HG03521 (cell line): ENCODE results near the gene TMEM119.

Experiments
- ATAC-seq: cut with Tn5 transposase; IDR thresholded peaks from one replicate; pipeline ENCODE4 v1.9.1; 2021; ENCODE audit warnings: mild to moderate bottlenecking, moderate library complexity; ENCODE audit not compliant: unreplicated experiment

The TMEM119 gene, protein sequence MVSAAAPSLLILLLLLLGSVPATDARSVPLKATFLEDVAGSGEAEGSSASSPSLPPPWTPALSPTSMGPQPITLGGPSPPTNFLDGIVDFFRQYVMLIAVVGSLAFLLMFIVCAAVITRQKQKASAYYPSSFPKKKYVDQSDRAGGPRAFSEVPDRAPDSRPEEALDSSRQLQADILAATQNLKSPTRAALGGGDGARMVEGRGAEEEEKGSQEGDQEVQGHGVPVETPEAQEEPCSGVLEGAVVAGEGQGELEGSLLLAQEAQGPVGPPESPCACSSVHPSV

DNA sequence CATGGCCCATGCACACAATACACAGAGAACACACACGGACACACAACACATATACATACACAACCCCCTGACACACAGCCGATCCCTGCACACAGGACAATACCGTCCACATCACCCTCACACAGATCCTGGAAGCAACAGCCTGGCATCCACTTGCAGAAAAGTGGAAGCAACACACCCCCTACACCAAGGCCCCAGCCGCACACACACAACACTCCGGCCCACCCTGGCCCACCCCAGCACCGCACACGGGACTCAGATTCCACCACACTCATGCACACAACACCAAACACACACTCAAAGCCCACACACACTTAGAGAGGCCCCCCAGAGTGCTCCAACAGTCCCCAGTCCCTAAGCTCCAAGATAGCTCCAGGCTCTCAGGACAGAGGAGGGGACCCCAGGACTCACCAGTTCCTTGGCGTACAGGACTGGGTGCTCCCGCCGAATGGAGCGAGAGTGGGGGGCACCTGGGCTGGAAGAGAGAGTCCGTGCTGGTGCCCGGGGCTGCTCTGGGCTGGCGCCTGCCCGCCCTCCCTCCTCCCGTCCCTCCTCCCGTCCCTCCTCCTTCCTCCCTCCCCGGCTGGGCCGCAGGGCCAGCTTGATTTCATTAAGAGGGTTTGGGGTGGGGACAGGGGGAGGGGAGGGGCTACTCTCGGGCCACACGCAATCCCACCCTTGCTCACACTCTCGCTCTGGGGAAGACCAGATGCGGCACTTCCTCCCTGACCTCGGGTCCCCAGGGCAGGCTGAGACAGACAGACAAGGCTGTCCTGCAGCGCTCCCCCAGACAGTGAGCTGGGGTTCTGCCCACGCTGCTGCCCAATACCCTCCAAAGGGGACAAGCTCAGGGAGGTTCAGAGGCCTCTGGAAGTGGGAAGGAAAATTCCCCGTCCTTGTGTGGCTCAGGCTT, at the start of gene TMEM119:
TMEM119 (minus strand) TSS at position 526 of the 913 bp plus-strand sequence. CDS start 5,701 bp downstream, outside the sequence.
- ATAC-seq = no peak

DNA sequence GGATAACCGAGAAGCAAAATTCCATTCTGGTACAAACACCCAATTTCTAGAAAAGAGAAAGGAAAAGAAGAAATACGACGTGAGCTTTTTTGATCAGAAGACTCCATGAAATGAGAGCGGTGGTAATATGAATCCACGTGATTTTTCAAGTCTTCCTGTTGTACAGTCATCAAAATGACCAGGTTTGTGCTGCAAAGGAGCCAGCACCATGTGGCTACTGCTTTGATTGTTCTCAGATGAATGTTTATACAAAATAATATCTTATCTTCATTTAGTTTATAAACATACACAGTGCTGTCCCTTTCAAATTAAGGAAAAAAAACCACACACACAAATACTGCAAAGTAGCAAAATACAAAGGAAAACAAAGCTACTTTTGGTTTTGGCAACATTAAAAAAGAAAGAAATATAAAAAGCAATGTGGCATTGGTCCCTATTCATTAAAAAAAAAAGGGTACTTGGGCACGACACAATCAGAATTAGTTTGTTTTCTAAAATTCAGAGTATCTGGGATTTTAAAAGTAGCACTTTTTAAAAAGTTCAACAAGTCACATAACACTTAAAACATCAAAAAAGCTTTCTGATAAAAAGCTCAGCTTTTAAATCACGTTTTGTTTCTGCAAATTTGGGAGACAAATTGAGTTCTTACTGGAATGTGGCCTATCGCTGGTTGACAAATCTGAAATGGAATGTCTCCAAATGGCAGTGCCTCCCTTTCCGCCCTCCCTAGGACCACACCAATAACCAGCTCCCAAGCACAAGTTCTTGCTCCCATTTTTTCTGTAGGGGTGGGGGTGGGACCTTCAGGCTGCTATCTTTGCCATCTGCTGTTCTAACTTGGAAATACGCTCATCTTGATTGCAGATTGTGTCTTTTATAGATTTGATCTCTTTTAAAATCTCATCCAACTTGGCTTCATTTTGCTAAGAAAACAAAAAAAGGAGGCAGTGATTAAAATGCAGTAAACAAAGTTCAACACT, 49.0 kb upstream of the TMEM119 start:
- ATAC-seq = no peak

DNA sequence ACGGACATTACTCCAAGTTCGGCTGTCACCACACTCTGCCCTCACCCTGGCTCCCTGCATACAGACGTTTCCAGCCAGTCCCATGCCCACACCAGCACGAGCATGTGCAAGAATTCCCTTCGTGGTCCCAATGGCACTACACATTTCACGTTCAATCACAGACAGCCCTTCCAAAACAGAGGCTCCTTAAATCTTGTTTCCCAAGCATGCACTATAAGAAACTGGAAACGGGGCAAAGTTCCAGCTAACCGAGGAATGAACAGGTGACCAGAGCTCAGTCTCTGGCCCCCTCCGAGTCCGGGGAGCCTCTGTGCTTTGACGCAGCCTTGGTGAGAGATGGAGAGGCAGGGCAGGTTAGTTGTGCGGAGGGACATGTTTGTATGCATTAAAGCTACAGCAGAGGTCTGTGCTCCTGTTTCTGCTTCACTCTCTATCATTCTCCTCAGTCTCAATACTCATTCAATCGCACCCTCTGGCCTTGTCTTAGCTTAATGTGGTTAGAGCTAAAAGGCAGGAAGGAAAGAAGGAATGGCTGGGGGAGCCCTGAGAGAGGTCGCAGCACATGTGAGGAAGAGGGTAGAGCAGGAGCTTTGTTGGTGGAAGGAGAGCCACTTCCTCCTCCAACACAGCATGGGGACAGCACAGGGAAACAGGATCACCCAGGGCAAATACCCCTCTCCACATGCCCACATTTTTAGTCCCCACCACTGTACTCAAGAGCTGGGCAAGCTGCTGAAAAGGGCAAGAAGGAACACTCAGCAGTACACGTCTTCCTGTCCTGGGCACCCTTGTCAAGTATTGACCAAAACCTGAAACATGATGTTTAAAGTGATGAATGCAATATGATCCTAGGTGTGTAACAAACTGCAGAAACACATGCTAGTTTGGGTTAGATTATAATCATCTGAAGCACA, 48.1 kb upstream of the TMEM119 start:
- ATAC-seq = no peak

DNA sequence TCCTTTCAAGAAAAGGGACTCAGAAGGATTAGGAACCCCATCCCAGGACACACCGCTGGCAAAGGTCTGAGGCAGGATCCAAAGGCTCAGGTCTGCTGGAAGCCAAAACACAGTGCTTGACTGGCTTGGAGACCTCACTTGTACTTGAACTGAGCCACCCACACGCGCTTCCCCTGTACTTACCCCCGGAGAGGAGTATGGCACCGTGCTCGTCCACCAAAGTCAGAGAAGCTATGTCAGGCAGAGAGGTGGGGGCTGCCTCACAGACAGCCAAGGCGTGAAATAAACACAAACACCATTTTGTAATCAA, 46.9 kb upstream of the TMEM119 start:
- ATAC-seq = no peak

DNA sequence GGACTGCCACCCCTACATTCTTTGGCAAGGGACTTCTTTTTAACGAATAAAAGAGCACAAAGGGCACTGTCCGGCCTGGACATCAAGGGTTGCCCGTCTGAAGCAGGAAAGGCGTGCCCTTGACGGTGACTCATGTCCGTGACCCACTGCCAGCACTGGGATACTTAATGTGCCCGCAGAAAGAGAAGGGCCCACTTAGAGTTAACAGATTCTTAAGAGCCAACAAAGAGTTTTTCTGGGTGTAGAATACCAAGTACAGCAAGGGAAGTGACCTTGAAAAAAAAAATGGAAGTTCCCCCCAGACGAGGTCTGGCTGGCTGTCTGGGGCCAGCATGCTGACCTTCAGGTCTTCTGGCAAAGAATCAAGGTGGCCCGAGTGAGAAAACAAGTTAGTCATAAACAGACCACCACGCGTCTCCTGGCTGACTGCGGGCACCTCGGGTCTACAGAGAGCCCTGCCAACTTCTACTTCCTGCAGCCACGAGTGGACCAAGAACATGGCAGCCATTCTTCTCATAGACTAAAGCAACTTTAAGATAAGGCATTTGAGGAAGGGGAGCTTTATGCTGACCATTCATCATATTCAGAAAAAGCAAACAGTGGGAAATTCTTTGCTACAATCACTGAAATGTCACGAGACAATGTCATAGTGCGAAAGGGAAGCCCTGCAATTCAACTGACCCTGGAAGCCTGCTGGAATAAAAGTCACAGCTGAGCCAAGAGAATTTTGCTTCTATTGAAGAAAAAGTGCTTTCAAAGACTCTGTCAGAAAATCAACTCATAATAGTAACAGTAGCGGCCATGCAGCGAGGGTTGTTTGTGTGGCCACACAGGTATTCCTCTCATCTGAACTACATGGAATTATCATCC, 46.3 kb upstream of the TMEM119 start:
- no peak for ATAC-seq

DNA sequence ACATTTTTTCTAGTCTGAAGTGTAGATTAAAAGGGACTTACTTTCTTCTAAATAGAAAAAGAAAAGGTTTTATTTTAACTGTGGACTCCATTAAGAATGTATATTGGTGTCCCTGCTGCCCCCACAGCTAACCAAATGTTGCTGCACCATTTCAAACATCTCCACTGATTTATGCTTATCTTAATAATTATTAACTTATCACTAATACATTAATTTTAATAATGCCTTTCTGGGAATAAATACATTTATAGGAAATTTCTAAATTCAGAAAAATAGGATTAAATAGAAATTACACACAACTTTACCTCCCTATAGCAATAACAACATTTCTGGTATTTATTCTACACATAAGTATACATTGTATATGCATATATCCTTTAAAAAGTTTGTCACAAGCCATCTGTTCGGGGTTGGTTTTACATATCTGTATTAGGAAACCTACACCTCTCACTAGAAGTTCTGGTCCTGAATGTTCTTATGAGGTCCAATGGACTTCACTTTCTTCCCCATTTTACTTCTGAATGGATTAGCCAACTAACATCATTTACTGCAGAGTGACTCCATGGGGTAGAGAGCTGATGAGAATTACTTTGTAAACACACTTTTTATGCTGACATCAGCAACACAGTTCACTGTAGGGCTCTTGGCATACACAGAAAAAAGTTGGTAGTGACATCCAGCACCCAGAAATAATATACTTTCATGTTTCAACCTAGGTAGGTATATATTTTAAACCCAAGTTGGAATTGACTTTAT, 45.2 kb upstream of the TMEM119 start:
- no peak for ATAC-seq

DNA sequence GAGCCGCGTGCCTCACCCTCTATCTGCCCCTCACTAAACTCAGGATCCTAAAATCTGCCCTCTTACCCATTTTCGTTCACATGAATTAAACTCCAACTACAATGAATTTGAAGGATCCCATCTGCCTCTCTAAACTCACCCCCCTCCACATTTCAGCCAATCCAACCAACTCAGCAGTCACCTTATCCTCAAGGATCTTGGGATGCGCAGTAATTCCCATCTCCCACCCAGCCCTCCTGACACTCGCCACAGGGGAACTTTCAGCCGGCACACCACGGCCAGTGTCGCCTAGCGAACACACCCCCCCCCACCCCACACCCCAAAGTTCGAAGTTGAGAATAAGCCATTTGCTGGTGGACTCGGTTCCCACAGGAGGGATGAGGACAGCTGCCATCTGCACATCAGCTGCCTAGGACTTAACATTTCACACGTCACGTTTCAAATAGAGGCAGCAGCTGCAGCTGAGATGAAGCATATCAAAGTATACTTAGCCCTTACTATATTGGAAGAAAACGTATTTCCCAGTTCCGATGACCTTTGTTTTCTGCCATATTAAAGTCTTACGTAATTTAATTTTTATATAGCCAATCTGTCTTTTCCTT, 44.5 kb upstream of the TMEM119 start:
- ATAC-seq = no peak

DNA sequence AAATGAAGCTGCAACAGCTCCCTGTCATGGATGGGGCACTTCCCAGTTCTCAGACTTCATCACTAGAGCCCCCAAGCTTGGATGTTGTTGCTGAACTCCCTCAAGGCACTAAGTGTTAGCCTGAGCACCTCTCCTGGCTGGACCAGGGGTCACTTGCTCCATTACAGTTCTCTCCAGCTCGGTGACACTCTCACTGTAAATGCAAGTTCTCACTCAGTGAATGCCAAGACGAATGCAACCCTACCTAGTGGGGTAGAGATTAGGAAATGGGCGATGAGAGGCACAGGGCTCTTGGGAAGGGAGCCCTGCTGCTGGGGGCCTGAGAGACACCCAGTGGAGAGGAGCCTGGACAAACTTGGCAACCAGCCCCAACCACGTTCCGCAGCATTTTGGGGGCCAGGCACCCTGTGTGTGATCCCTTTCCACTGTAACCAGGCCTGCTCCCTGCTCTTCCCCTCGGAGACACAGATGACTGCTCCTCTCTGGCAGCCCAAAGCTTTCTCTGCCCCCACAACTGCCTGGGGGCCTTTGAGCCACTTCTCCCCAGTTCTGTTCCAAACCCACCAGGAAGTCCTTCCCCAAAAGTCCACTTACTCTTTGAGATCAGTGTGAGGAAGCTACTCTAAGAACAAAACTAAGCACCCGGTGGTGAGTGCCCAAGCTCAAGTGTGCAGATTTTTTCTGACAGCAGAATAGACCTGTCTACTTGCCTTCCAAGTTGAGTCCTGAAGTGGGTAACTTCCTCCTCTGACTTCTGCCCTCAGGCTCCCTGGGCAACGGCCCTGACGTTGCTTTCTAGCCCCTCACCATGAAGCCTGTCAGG, 43.8 kb upstream of the TMEM119 start:
- no peak for ATAC-seq

DNA sequence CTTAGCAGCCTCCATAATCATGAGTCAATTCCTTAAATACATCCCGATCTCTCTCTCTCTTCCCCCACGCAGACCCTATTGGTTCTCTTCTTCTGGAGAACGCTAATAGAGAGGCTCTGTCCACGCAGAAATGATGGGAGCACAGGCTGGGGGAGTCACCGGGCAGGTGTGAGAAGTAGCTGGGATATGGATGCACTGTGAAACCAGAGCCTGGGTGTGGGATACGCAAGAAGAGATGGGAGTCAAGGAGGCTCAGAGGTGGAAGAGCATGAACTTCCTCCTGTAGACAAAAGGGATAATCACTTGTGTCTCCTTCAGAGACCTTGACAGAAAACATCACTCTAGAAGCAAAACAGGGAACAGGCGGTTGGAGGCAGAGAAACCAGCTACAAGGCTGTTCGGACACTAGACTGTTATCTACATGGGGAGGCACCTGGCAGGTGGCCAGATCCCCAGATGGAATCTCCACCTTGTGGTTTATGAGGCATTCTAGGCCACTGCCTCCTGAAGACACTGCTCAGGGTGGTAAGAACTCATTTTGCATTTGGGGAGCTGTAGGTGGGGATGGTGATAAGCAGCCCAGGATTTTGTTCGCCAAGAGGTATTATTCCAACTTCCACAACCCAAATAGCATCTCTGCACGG, 43.0 kb upstream of the TMEM119 start:
- no peak for ATAC-seq

DNA sequence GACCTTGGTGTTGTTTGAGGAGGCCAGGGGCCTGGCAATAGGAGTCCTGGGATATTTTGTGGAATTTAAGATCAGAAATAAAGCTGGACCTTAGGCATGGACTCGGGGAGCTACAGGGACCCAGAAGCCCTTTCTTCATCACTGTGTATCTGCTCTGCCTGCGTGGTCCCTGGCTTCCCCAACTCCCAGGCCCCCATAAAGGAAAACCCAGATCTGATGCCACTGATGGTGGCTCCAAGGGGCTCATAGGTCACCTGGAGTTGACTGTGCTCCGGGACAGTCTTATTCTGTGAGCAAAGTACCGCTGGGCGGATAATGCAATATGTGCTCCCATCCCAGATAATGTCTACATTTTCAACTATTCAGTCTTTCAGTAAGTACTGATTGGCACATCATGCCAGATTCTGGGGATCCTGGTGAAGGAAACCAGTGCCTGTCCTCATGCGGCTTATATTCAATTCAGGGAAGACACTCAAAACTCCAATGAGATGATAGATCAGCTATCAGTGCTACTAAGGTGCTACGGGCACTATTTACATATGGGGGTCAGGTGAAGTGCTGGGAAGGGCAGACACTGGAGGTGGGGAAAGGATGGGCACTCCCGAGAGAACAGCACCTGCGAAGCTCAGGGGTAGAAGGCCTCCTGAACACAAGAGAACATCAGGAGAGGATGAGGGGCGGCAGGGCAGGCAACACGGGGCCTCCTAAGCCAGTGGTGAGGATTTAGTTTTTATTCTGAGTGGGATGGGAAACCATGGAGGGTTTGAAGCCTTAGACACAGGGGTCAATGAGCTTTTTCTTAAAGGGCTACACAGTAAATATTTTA, 41.3 kb upstream of the TMEM119 start:
- ATAC-seq = no peak

DNA sequence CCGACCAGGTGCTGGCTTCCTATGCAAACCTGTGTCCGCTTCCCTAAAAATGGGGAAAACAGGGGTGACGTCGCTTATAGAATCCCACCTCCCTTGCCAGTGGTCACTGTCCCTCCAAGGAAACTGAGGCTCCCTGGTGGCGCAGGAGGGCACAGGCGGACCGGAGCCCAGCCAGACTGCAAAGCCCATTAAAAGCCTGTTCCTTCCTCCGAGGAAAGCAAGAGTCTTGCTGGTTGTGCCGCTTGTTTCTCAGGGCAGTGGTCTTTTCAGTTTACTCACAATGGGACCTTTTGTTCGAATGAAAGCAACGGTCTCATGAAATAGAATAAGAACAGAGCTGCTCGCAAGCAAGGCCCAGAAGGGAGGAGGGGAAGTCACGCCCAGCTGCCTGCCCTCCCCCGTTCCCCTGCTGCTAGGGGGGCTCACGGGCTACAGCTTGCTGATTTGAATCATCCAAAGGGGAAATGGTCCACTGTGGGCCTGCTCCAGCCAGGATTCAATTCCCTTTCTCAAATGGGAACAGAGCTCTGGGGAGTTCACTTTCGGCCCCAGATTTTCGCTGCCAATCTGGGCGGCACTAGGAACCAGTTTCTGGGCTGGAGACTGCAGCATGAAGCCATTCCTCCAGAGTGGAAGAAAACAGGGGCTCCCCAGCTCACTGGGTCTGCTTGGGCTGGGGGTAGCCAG, 40.4 kb upstream of the TMEM119 start:
- no peak for ATAC-seq

DNA sequence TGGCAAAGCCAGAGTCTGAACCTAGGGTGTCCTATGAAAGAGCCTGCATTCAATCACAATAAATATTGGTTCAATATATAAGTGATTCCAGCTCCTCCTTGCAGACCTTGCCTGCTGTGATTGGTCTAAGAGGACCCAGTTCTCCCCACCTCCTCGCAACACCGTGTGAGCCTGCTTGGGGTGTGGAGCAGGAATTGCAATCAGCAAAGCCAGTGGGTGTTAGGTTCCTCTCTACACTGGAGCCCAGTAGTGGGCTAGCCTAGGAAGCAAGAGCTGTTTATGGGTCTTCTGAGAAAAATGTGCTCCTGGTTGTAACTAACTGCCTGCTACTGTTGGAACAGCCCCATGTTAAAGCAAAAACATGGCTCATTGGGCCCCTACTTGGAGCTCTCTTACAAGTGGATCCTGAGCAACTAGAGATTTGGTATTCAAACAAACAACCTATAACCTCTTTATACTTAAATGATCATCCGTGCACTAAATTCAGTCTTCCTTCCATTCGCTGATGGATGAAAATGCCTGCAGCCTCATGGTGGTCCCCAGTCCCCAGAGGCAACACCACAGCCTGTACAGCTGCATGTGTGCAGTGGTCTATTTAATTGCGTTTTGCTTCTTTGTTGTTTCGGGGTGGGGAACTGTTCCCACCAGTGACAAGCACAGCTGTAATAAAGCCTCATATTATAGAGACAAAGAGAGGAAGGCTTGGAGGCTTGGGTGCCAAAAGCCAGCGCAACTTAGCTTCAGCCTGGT, 39.5 kb upstream of the TMEM119 start:
- ATAC-seq = no peak

DNA sequence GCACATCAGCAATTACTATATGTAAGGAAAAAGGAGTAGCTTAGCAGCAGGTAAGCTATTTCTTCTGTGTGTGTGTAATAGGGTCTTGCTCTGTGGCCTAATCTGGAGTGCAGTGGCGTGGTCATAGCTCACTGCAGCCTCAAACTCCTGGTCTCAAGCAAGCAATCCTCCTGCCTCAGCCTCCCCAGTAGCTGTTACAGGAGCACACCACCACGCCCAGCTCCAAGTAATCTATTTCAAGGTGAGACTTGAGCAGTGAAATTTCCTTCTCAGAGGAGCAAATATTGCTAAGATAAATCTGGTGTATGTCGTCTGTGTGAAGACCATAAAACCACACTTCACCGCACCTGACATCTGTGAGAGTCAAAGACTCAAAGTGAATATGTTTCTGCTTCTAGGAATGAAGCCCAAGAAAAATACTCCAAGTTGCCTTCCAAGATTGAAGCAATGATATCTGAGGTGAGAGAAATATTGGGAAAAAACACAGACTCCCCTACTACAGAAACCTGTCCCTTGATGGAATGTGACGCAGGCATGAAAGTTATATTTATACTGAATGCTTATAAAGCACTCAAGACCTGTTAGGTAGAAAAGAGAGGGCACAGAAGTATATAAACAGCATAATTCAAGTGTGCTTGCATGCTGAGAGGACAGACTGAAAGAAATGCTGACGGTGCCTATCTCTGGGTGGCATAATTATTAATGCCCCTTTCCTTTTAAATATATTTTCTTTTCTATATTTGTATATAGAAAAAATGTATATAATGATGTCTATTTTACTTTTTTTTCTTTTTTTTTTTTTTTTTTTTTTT, 38.3 kb upstream of the TMEM119 start:
- ATAC-seq = no peak
